Astrocyte of the hippocampus (primary cell): ENCODE measurements around the gene NCF1.
"Not testable (repeated sequence)": the region's sequence is repeated elsewhere in the genome, so short reads cannot be mapped to it uniquely, and the experiment has no call there.

Experiments
- DNase-seq: peaks from one replicate; pipeline ENCODE4 v3.0.0; 2011; ENCODE audit warnings: low read depth, low spot score

Gene NCF1

GRCh38 chr7:74773760-74774750 lies at the start of gene NCF1:
NCF1 (plus strand) TSS chr7:74774011; CDS start chr7:74774032, 21 bp downstream.
- DNase-seq = not testable (repeated sequence)

GRCh38 chr7:74725840-74726239 lies 48.0 kb upstream of the NCF1 start:
- no peak for DNase-seq

DNA sequence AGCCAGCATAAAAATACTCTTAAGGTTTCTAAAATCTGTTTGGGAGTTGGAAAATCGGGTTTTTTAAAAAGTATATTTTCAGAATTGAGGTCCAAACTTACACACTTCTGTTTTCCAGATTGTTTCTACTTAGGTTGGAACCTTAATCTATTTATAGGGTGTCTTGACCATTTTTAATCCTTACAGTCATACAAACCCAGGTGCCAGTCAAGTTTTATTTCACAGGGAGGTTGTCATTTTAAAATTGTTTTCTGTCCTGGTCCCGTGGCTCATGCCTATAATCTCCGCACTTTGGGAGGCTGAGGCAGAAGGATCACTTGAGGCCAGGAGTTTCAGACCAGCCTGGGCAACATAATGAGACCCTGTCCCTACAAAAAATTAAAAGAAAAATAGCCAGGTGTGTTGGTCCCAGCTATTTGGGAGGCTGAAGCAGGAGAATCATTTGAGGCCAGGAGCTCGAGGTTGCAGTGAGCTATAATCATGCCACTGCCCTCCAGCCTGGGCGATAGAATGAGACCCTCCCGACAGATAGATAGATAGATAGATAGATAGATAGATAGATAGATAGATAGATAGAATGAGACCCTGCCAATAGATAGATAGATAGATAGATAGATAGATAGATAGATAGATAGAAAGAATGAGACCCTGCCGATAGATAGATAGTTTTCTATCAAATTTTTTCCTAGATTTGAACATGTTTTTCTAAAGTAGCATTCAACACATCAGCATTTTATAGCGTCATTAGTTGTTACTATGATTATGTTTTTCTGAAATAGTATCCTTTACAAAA lies 47.3 kb upstream of the NCF1 start:
- DNase-seq = no peak

- DNase-seq = not testable (repeated sequence)
Observed at GRCh38 chr7:74728686-74729085, 45.1 kb upstream of the NCF1 start.

DNA sequence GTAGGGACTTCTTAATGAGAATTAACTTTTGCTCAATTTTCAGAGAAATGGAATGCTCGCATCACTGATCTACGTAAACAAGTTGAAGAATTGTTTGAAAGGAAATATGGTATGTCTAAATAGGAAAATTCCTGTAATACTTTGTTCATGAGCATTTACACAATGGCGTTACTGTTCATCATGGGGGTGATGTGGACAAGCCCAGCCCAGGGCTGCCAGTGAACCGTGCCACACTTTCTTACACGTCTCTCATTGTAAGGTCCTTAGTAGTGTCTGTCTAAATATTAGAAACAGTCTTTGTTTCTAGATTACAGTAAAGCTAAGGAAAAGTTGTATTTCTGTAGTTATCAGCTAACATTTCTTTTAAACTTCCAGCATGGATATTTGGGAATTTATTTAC lies 43.6 kb upstream of the NCF1 start:
- not testable (repeated sequence) for DNase-seq

GRCh38 chr7:74739974-74740703 lies 33.7 kb upstream of the NCF1 start:
- not testable (repeated sequence) for DNase-seq

GRCh38 chr7:74743936-74744557 lies 29.8 kb upstream of the NCF1 start:
- not testable (repeated sequence) for DNase-seq

DNA sequence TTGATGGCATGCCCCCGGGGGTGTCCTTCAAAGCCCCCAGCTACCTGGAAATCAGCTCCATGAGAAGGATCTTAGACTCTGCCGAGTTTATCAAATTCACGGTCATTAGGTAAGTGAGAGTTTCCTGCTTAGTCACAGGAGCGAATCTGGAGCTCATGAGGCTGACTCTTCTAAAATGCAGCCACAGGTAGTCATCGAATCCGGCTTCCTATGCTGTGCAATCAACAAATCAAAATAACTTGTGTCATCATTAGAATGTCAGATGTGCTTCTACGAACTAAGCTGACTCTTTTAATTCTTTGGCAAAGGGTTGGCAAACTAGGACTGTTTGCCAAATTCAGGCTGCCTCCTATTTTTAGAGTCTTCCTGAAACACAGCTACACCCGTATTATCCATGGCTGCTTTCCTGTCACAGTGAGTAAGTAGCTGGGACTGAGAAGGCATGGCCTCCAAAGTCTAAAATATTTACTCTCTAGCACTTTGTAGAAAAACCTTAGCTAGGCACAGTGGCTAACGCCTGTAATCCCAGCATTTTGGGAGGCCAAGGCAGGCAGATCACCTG lies 19.8 kb upstream of the NCF1 start:
- not testable (repeated sequence) for DNase-seq

DNA sequence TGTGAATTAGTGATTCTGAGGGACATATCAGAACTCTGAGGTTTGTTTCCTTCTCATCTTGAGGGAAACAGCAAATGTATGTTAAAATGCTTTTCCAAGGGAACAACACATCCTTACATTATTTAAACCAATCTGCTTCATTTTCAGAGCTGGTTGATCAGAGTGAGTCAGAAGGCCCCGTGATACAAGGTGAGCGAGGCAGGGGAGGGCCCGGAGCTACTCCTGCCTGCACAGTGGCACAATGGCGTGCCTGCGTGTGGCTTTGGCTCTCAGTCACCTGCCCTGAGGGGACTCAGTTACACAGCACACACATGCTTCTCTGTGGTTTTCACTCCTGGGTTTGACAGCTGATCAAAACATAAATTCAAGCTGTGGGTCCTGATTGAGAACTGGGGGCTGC lies 17.1 kb upstream of the NCF1 start:
- not testable (repeated sequence) for DNase-seq

DNA sequence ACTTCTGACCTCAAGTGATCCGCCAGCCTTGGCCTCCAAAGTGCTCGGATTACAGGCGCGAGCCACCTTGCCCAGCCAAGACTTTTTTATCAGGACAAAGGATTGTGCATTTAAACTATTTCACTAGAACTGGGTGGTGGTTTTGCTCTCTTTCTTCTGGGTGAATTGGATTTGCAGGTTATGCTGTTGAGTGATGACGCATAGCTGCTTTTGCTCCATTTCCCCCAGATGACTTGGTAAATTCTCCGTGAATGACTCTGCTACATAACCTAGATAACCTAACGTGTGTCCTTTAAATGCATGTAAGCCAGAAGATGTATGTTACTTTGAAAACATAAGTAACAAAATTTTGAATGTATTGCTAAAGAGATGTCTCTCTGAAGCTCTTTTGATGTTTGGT lies 15.5 kb upstream of the NCF1 start:
- not testable (repeated sequence) for DNase-seq

DNA sequence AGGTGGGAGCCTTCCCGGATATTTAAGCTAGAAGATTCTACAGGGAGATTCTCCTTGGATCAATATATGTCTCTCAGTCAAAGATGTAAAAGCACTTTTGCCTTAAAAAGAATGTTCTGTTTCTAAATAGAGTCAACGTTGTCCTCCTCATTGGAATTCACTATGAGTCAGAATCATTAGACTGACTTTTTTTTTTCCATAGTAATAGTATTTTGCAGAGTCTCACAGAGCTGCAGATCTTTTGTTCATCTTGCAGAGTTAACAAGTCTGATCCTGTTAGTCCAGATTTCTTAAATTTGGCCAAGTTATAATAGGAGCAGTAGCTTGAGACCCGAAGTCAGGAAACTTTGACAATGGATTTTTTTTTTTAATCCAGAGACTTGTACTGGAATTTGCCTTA lies 14.8 kb upstream of the NCF1 start:
- not testable (repeated sequence) for DNase-seq

- DNase-seq = not testable (repeated sequence)
Observed at GRCh38 chr7:74765205-74765918, 8.4 kb upstream of the NCF1 start.

DNA sequence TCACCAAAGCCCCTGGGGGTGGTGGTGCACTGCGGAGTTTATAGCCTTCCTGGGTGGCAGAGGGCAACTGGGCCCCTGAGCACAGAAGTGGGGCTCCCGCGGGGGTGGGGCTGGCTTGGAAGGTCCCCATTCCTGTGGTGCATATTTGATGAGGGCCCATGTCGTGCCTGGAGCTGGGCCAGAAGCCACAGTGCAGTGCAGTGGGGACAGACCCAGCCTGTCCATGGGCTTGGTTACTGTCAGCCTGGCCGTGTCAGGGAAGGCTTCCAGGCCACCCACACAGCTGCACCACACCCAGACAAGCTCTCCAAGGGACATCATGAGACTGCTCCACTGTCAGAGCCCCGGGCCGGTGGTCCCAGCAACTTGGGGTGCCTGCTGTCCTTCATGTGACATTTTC lies 7.3 kb upstream of the NCF1 start:
- DNase-seq = not testable (repeated sequence)

DNA sequence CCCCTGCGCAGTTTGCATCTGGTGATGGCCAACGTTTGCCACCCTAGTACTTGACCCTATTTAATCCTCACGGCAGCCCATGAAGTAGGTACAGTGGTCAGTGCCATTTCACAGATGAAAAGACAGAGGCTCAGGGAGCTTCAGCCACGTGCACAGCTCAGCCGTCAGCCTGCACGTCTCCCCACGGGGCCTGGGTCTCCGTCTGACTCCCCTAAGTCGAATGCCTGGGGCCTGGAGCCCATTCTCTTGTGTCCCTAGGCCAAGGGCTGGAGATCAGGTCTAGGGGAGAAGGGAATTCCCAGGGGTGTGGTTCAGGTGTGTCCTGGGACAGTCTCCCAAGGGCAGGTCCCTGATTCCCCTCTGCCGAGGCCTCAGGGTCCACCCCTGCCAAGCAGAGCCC lies 6.8 kb upstream of the NCF1 start:
- not testable (repeated sequence) for DNase-seq

- not testable (repeated sequence) for DNase-seq
Observed at GRCh38 chr7:74770062-74770461, 3.7 kb upstream of the NCF1 start.

DNA sequence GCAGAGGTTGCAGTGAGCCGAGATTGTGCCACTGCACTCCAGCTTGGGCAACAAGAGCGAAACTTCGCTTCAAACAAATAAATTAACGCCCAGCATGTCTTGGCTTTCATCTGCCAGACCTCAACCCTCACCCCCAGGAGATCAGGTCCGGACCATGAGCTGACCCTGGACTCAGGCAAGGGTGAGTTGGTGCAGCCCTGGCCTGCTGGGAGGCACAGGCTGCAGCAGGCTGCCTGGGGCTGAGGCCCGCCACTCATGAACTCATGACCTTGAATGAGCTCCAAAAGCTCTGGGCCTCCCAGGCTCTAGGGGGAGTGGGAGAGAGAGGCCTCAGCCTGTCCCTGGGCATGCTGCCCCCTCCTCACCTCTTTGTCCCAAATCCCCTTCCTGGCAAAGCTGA lies 1.7 kb upstream of the NCF1 start:
- not testable (repeated sequence) for DNase-seq

DNA sequence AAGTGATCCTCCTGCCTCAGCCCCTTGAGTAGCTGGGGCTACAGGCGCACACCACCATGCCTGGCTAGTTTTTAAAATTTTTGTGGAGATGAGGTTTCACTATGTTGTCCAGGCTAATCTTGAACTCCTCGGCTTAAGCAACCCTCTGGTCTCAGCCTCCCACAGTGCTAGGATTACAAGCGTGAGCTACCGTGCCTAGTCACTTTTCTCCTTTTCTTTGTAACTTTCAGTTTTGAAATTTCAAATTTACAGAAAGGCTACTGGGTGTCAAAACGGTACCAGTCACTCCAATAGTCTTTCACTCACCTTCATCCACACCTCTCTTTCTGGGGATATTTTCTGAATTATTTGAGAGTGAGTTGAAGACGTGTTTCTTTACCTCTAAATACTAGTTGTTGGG lies 1.3 kb downstream of the NCF1 start:
- DNase-seq = not testable (repeated sequence)

DNA sequence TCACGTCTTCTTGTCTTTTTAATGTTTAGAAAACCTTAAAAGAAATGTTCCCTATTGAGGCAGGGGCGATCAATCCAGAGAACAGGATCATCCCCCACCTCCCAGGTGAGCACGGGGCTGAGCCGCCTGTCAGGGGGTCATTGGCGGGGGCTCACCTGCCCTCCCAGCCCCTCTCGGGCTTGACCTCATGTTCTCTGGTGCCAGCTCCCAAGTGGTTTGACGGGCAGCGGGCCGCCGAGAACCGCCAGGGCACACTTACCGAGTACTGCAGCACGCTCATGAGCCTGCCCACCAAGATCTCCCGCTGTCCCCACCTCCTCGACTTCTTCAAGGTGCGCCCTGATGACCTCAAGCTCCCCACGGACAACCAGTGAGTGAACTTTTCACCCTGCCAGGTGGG lies 5.2 kb downstream of the NCF1 start:
- DNase-seq = not testable (repeated sequence)

- not testable (repeated sequence) for DNase-seq
Observed at GRCh38 chr7:74781746-74782145, 7.9 kb downstream of the NCF1 start.

- DNase-seq = not testable (repeated sequence)
Observed at GRCh38 chr7:74783595-74783994, 9.8 kb downstream of the NCF1 start.
